ENCODE measurements around the gene YIPF5. TPM values are rescaled to one million over a fixed set of nuclear protein-coding genes. Genes with fewer than 3 reads are reported as not detected.

Gene YIPF5
- total RNA-seq, 4 donors from 2014 or later: 24.9 to 31.1 (median 28.5) TPM

DNA sequence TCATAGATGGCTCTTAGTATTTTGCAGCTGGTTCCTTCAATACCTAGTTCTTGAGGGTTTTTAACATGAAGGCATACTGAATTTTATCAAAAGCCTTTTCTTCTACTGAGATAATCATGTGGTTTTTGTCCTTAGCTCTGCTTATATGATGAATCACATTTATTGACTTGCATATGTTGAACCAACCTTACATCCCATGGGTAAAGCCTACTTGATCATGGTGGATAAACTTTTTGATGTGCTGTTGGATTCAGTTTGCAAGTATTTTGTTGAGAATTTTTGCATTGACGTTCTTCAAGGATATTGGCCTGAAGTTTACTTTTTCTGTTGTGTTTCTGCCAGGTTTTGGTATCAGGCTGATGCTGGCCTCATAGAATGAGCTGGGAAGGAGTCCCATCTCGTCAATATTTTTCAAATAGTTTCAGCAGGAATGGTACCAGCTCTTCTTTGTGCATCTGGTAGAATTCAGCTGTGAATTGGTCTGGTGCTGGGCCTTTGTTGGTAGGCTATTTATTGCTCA lies 49.7 kb downstream of the YIPF5 start:
- intact Hi-C loops (cut with DNase I): no loop called here
- Histone ChIP-seq H3K27ac (replicated peaks in 1 of 4) (no peak overlapping the region), H3K36me3 (no peaks in the 10 kb centered on the region), H3K9me3 (no peaks in the 10 kb centered on the region), H3K27me3 (no peaks in the 10 kb centered on the region), H3K4me3 (no peak overlapping the region), H3K4me1 (peaks cover 0 to 5% (median 2%) of the 10 kb centered on the region in 4 donors)
- no peak for DNase-seq (ENCODE audit: extremely low spot score)
- no peak for TF ChIP-seq POLR2A (IDR thresholded peaks at IDR 0.05; ENCODE audit: low read depth)
- WGBS: 83% methylated on average over 2 of the region's 2 CpGs

DNA sequence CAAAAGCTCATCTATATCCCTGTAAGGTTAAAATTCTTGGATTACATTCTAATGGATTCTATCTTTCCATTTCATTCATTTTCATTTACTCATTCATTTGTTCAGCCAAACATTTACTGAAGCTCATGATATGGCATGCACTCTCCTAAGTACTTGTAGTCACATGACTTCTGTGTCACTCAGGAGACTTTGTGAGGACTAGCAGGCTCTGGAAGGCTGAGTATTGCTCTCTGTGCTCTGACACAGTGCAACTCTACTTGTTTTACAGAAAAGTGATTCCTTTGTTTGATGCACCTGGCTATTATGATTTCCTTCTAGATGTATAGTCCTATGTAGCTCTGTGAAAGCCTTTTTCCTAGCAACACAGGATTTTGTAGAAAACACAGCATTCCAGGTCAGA lies 53.0 kb downstream of the YIPF5 start:
- TF ChIP-seq POLR2AphosphoS5 (IDR thresholded peaks at IDR 0.05) (no peak), CTCF (IDR thresholded peaks at IDR 0.05) (no peak), POLR2A (IDR thresholded peaks at IDR 0.05; ENCODE audit: low read depth) (no peak), EP300 (IDR thresholded peaks at IDR 0.05) (no peak)
- Histone ChIP-seq H3K4me1 (peaks cover 0 to 4% (median 0%) of the 10 kb centered on the region in 4 donors), H3K4me3 (no peak overlapping the region), H3K9me3 (no peaks in the 10 kb centered on the region), H3K36me3 (no peaks in the 10 kb centered on the region), H3K27me3 (no peaks in the 10 kb centered on the region), H3K27ac (replicated peaks in 1 of 4) (no peak overlapping the region)
- intact Hi-C loops (cut with DNase I): no loop called here
- no peak for DNase-seq (ENCODE audit: extremely low spot score)

DNA sequence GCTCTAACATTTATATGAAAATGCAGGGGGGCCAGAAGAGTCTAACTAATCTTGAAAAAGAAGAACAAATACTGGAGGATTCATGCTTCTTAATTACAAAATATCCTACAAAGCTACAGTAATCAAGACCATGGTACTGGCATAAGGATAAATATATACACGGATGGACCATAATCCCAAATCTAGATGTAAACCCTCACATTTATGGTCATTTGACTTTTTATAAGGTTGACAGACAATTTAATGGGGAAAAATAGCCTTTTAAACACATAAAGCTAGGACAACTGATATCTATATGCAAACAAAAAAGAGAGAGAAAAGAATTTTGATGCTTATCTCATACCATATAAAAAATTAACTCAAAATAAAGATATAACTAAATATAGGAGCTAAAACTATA lies 55.9 kb downstream of the YIPF5 start:
- H3K9me3 ChIP-seq: no peaks in the 10 kb centered on the region
- TF ChIP-seq EP300 (IDR thresholded peaks at IDR 0.05) (no peak), POLR2AphosphoS5 (IDR thresholded peaks at IDR 0.05) (no peak), POLR2A (IDR thresholded peaks at IDR 0.05; ENCODE audit: low read depth) (no peak), CTCF (IDR thresholded peaks at IDR 0.05) (no peak)
- H3K36me3 ChIP-seq: no peaks in the 10 kb centered on the region
- WGBS: 65% methylated on average over 1 of the region's 1 CpG
- DNase-seq (ENCODE audit: extremely low spot score): no peak
- H3K27me3 ChIP-seq: no peaks in the 10 kb centered on the region
- intact Hi-C loops (cut with DNase I): no loop called here
- H3K27ac ChIP-seq (replicated peaks in 1 of 4): no peak overlapping the region
- no peaks in the 10 kb centered on the region for H3K4me1 ChIP-seq
- no peak overlapping the region for H3K4me3 ChIP-seq

Small RNA genes lying within 50 kb of the gene (small RNA-seq; reads per million reads assigned to genes)
- gene RN7SL87P: 0 reads per million in 3 donors

Other genes starting within 250 kb of the YIPF5 start
- under 1 TPM in 3 of 4 donors, not detected in 1; under 0.01 to 0.11 (median under 0.01) TPM for gene KCTD16, start 214 bp upstream of the YIPF5 start, total RNA-seq

All from esophagus muscularis mucosa (tissue), 4 donors.